ENCODE measurements around the gene SLC7A1.

Gene SLC7A1

DNA sequence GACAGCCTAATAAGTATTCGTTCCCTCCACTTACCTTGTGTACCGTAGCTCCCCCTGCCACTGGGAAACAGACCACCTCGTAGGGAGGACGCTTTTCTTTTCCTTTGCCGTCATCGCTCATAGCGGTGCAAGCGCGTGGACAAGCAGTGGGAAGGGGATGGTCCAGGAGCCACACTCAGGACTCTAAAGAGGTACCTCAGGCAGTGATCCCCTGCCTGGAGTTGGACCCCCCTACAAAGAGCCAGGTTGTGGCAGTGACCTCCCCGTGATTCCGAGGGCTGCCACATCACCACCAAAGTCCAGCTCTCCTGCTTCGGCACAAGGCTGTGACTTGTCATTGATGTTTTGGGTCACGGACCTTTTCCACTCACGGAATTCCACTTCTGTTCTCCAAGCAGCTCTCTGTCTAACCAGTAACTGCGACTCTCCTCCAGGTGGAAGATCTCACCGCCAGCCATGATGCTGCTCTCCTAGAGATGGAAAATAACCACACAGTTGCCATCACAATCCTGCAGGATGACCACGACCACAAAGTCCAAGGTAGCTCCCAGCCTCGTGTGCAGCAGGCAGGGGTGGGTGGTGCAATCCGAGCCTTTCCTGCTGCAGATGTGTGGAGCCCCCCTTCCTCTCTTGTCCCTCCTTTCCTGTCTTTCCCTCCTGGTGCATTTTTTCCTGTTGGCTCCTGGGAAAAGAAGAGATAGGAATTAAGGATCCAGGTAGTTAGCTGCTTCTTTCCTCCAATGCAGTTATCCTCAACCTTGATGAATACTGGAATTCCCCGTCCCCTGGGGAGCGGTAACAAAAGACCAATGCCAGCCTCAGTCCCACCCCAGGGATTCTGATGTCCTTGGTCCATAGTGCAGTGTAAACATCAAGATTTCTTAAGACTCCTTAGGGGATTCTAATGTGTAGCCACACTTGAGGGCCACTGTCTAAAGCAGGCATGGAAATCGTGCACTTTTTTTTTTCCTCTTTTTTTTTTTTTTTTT, 107.7 kb downstream of the SLC7A1 start:
- no peaks in the 10 kb centered on the region for H3K79me1 ChIP-seq (ENCODE audit: low read length)
- no peaks in the 10 kb centered on the region for H3K27me3 ChIP-seq (ENCODE audit: insufficient read depth, low read length)
- no peaks in the 10 kb centered on the region for H3K79me2 ChIP-seq (ENCODE audit: control insufficient read depth, insufficient read depth, low read length, poor library complexity)
- no peak overlapping the region for H4K91ac ChIP-seq (ENCODE audit: low read depth, low read length)
- H3K4ac ChIP-seq (ENCODE audit: low read depth, low read length): no peak overlapping the region
- peaks cover 8% of the 10 kb centered on the region for H3K9me3 ChIP-seq (ENCODE audit: insufficient read depth, low read depth, low read length)
- no peak overlapping the region for H2BK120ac ChIP-seq (ENCODE audit: insufficient read depth, low read length, poor library complexity)
- peaks cover 4 to 6% of the 10 kb centered on the region in 2 experiments for H3K36me3 ChIP-seq (ENCODE audit: control insufficient read depth in 1 of 2, insufficient read depth in 2 of 2, low read length in 2 of 2)
- no peak overlapping the region for H4K8ac ChIP-seq (ENCODE audit: low read depth, low read length)
- H3K9ac ChIP-seq (ENCODE audit: low read length): no peak overlapping the region
- no peak overlapping the region for H3K23ac ChIP-seq (ENCODE audit: low read length)
- H3K14ac ChIP-seq (ENCODE audit: low read length): no peak overlapping the region
- no peak overlapping the region for H2BK12ac ChIP-seq (ENCODE audit: low read length)
- H2AK5ac ChIP-seq (ENCODE audit: low read length): no peak overlapping the region
- no peak overlapping the region for H3K4me3 ChIP-seq (ENCODE audit: low read depth, low read length)
- no peaks in the 10 kb centered on the region for H3K4me1 ChIP-seq (ENCODE audit: control insufficient read depth in 1 of 2, insufficient read depth in 2 of 2, low read length in 2 of 2)
- no peak overlapping the region for H3K4me2 ChIP-seq (ENCODE audit: low read length)
- H3K27ac ChIP-seq (ENCODE audit: low read depth, low read length): no peak overlapping the region
- H2BK5ac ChIP-seq (ENCODE audit: low read depth, low read length, poor library complexity): no peak overlapping the region
- no CpG with 5 or more reads among the region's 22 CpGs for WGBS (ENCODE audit: extremely low coverage, insufficient coverage, insufficient read length)
- H3K18ac ChIP-seq (ENCODE audit: low read length): no peak overlapping the region
- H4K12ac ChIP-seq (ENCODE audit: low read depth, low read length): no peak overlapping the region
- no peak for DNase-seq
- no peak overlapping the region for H2AFZ ChIP-seq (ENCODE audit: insufficient read depth, low read length, poor library complexity)

DNA sequence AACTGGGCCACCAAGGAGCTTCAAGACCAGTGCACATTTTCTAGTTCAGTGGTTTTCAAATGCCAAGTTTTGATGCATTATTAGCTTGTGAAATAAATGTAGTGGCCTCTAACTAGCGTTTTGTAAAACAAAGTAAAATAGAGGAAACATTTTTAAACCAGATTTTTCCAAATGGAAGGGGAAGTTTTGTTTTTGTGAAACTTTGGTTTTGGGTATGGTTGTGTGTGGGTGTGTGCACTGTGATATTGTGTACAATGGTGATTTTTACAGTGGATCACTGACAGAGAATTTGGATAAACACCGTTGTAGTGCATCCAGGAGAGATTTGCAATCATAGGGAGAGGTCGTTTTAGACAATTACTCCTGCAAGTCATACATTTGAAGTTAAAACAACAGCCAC, 108.9 kb downstream of the SLC7A1 start:
- H2BK5ac ChIP-seq (ENCODE audit: low read depth, low read length, poor library complexity): no peak overlapping the region
- peaks cover 0 to 8% of the 10 kb centered on the region in 2 experiments for H3K36me3 ChIP-seq (ENCODE audit: control insufficient read depth in 1 of 2, insufficient read depth in 2 of 2, low read length in 2 of 2)
- no peak overlapping the region for H3K9ac ChIP-seq (ENCODE audit: low read length)
- no peak overlapping the region for H2AK5ac ChIP-seq (ENCODE audit: low read length)
- DNase-seq: no peak
- H3K9me3 ChIP-seq (ENCODE audit: insufficient read depth, low read depth, low read length): peaks cover 2% of the 10 kb centered on the region
- WGBS (ENCODE audit: extremely low coverage, insufficient coverage, insufficient read length): no CpG with 5 or more reads among the region's 3 CpGs
- no peak overlapping the region for H2BK12ac ChIP-seq (ENCODE audit: low read length)
- H3K4me3 ChIP-seq (ENCODE audit: low read depth, low read length): no peak overlapping the region
- no peak overlapping the region for H4K8ac ChIP-seq (ENCODE audit: low read depth, low read length)
- no peaks in the 10 kb centered on the region for H3K79me1 ChIP-seq (ENCODE audit: low read length)
- no peaks in the 10 kb centered on the region for H3K79me2 ChIP-seq (ENCODE audit: control insufficient read depth, insufficient read depth, low read length, poor library complexity)
- no peaks in the 10 kb centered on the region for H3K27me3 ChIP-seq (ENCODE audit: insufficient read depth, low read length)
- no peak overlapping the region for H3K27ac ChIP-seq (ENCODE audit: low read depth, low read length)
- no peak overlapping the region for H3K18ac ChIP-seq (ENCODE audit: low read length)
- no peak overlapping the region for H3K23ac ChIP-seq (ENCODE audit: low read length)
- H2AFZ ChIP-seq (ENCODE audit: insufficient read depth, low read length, poor library complexity): no peak overlapping the region
- H3K4me2 ChIP-seq (ENCODE audit: low read length): no peak overlapping the region
- H3K4me1 ChIP-seq (ENCODE audit: control insufficient read depth in 1 of 2, insufficient read depth in 2 of 2, low read length in 2 of 2): no peaks in the 10 kb centered on the region
- H3K4ac ChIP-seq (ENCODE audit: low read depth, low read length): no peak overlapping the region
- H4K91ac ChIP-seq (ENCODE audit: low read depth, low read length): no peak overlapping the region
- H2BK120ac ChIP-seq (ENCODE audit: insufficient read depth, low read length, poor library complexity): no peak overlapping the region
- H4K12ac ChIP-seq (ENCODE audit: low read depth, low read length): no peak overlapping the region
- no peak overlapping the region for H3K14ac ChIP-seq (ENCODE audit: low read length)

DNA sequence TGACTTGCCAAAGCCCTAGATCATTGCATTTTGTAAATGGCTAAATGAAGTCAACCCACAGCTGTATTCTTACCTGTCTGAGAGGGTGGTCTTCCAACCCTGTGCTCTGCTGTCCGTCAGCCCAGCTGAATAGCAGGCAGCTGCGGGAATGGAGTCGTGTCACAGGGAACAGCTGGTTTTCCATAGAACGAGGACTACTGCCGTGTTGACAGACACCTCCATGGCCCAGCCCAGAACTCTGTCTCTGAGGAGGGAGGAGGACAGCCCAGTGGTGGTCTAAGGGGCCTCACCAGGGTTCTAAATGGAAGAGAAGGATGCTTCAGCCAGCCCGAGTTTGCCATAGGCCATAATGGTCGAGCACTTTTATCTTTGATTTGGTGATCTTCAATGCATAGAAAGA, 110.7 kb downstream of the SLC7A1 start:
- Histone ChIP-seq H3K9me3 (ENCODE audit: insufficient read depth, low read depth, low read length) (no peaks in the 10 kb centered on the region), H3K9ac (ENCODE audit: low read length) (no peak overlapping the region), H4K91ac (ENCODE audit: low read depth, low read length) (no peak overlapping the region), H2BK12ac (ENCODE audit: low read length) (no peak overlapping the region), H3K27me3 (ENCODE audit: insufficient read depth, low read length) (no peaks in the 10 kb centered on the region), H3K79me2 (ENCODE audit: control insufficient read depth, insufficient read depth, low read length, poor library complexity) (no peaks in the 10 kb centered on the region), H3K4me1 (ENCODE audit: control insufficient read depth in 1 of 2, insufficient read depth in 2 of 2, low read length in 2 of 2) (no peaks in the 10 kb centered on the region), H2AFZ (ENCODE audit: insufficient read depth, low read length, poor library complexity) (no peak overlapping the region), H3K18ac (ENCODE audit: low read length) (no peak overlapping the region), H3K4me2 (ENCODE audit: low read length) (no peak overlapping the region), H3K14ac (ENCODE audit: low read length) (no peak overlapping the region), H2BK120ac (ENCODE audit: insufficient read depth, low read length, poor library complexity) (no peak overlapping the region), H3K27ac (ENCODE audit: low read depth, low read length) (no peak overlapping the region), H3K23ac (ENCODE audit: low read length) (no peak overlapping the region), H2AK5ac (ENCODE audit: low read length) (no peak overlapping the region), H3K36me3 (ENCODE audit: control insufficient read depth in 1 of 2, insufficient read depth in 2 of 2, low read length in 2 of 2) (peaks cover 0 to 8% of the 10 kb centered on the region in 2 experiments), H4K12ac (ENCODE audit: low read depth, low read length) (no peak overlapping the region), H3K4me3 (ENCODE audit: low read depth, low read length) (no peak overlapping the region), H3K4ac (ENCODE audit: low read depth, low read length) (no peak overlapping the region), H3K79me1 (ENCODE audit: low read length) (no peaks in the 10 kb centered on the region), H4K8ac (ENCODE audit: low read depth, low read length) (no peak overlapping the region), H2BK5ac (ENCODE audit: low read depth, low read length, poor library complexity) (no peak overlapping the region)
- DNase-seq: no peak
- no CpG with 5 or more reads among the region's 7 CpGs for WGBS (ENCODE audit: extremely low coverage, insufficient coverage, insufficient read length)

DNA sequence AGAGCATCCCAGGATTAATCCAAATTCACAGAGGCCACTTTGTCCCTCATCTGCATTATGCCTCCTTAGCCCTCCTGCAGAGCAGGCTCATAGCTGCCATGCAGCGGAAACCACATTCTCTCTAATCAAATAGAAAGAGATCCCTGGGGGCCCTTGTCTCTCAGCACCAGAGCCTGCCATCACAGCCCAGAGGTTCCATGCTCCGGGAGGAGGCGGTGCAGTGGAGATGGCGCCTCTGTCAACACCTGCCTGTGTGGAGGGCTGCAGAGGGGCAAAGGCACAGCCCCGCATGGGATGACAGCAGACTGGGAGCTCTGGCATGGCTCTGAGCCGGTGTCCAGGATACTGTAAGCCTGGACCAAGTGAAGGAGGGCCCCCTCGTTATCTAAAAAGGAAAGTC, 111.3 kb downstream of the SLC7A1 start:
- Histone ChIP-seq H3K27ac (ENCODE audit: low read depth, low read length) (no peak overlapping the region), H3K79me1 (ENCODE audit: low read length) (no peaks in the 10 kb centered on the region), H2AFZ (ENCODE audit: insufficient read depth, low read length, poor library complexity) (no peak overlapping the region), H3K79me2 (ENCODE audit: control insufficient read depth, insufficient read depth, low read length, poor library complexity) (no peaks in the 10 kb centered on the region), H3K23ac (ENCODE audit: low read length) (no peak overlapping the region), H2AK5ac (ENCODE audit: low read length) (no peak overlapping the region), H3K4me3 (ENCODE audit: low read depth, low read length) (no peak overlapping the region), H3K4me2 (ENCODE audit: low read length) (no peak overlapping the region), H3K27me3 (ENCODE audit: insufficient read depth, low read length) (no peaks in the 10 kb centered on the region), H2BK12ac (ENCODE audit: low read length) (no peak overlapping the region), H3K9me3 (ENCODE audit: insufficient read depth, low read depth, low read length) (no peaks in the 10 kb centered on the region), H3K36me3 (ENCODE audit: control insufficient read depth in 1 of 2, insufficient read depth in 2 of 2, low read length in 2 of 2) (peaks cover 0 to 8% of the 10 kb centered on the region in 2 experiments), H3K14ac (ENCODE audit: low read length) (no peak overlapping the region), H3K9ac (ENCODE audit: low read length) (no peak overlapping the region), H4K8ac (ENCODE audit: low read depth, low read length) (no peak overlapping the region), H2BK5ac (ENCODE audit: low read depth, low read length, poor library complexity) (no peak overlapping the region), H3K4me1 (ENCODE audit: control insufficient read depth in 1 of 2, insufficient read depth in 2 of 2, low read length in 2 of 2) (no peaks in the 10 kb centered on the region), H2BK120ac (ENCODE audit: insufficient read depth, low read length, poor library complexity) (no peak overlapping the region), H4K91ac (ENCODE audit: low read depth, low read length) (no peak overlapping the region), H3K18ac (ENCODE audit: low read length) (no peak overlapping the region), H3K4ac (ENCODE audit: low read depth, low read length) (no peak overlapping the region), H4K12ac (ENCODE audit: low read depth, low read length) (no peak overlapping the region)
- no CpG with 5 or more reads among the region's 7 CpGs for WGBS (ENCODE audit: extremely low coverage, insufficient coverage, insufficient read length)
- DNase-seq: no peak

All from trophoblast cell (in vitro differentiated cells and primary cell).